ENCODE results near the gene ARHGAP30. TPM values are rescaled to one million over a fixed set of nuclear protein-coding genes. Genes with fewer than 3 reads are reported as not detected.

Gene ARHGAP30

DNA sequence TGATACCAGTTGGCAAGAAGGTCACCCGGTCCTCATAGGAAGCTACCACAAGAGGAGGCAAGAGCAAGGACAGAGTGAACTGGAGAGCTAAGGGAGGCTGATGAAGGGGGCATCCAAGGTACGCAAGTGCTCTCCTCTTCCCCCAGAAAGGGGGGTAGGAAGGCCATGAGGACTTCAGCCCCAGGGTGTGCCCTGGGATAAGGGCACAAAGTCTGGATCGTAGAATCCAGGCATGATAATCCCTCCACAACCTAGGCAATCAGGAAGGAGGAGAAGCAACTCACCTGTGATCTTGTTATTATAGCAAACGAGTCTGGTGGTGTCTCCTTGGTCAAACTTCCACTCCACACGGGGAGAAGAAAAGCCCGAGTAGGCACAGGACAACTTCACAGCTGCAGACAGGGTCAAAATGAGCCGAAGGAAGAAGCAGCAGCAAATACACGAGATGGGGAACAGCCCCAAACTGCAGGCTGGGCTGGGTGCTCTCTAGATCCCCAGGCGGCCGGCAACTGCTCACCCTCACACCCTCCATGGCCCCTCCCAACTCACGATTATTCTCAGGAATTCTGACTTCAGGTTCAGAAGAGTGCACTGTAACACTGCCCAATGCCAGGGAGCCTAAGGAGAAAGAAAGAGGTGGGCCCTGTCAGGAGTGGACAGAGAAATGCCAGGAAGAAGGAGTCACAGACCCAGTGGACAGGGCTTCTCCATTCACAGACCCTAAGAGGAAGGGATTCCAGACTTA is 68.8 kb downstream of the ARHGAP30 start:
- H3K9ac ChIP-seq (ENCODE audit: low read length): no peak overlapping the region
- H3K36me3 ChIP-seq (ENCODE audit: control insufficient read depth, insufficient read depth, low read length): peaks cover 10% of the 10 kb centered on the region
- H4K8ac ChIP-seq (ENCODE audit: low read depth, low read length): no peak overlapping the region
- H3K79me2 ChIP-seq (ENCODE audit: control insufficient read depth, insufficient read depth, low read length): peaks cover 18% of the 10 kb centered on the region
- H2BK5ac ChIP-seq (ENCODE audit: low read length): no peak overlapping the region
- no peak overlapping the region for H3K23ac ChIP-seq (ENCODE audit: low read length)
- no CpG with 5 or more reads among the region's 11 CpGs for whole genome bisulfite sequencing (ENCODE audit: extremely low coverage, insufficient coverage, low lambda C conversion rate)
- no peak overlapping the region for H3K4me3 ChIP-seq (ENCODE audit: low read length)
- H3K4ac ChIP-seq (ENCODE audit: low read depth, low read length): no peak overlapping the region
- H3K27me3 ChIP-seq (ENCODE audit: insufficient read depth, low read length, poor library complexity): no peaks in the 10 kb centered on the region
- H3K4me2 ChIP-seq (ENCODE audit: low read length): no peak overlapping the region
- H3K27ac ChIP-seq (ENCODE audit: low read depth, low read length): no peak overlapping the region
- no peak overlapping the region for H2BK15ac ChIP-seq (replicated peaks; ENCODE audit: low read depth)
- H4K5ac ChIP-seq (ENCODE audit: low read length): no peak overlapping the region
- H3K79me1 ChIP-seq (ENCODE audit: low read length): peaks cover 8% of the 10 kb centered on the region
- no peak overlapping the region for H3K56ac ChIP-seq (ENCODE audit: low read length)
- H3K18ac ChIP-seq (ENCODE audit: low read length): no peak overlapping the region
- no peak for DNase-seq
- H2BK120ac ChIP-seq (ENCODE audit: low read depth, low read length): no peak overlapping the region
- H3K4me1 ChIP-seq (ENCODE audit: control insufficient read depth, low read depth, low read length): no peaks in the 10 kb centered on the region
- no peak overlapping the region for H2AK5ac ChIP-seq (ENCODE audit: low read length)

DNA sequence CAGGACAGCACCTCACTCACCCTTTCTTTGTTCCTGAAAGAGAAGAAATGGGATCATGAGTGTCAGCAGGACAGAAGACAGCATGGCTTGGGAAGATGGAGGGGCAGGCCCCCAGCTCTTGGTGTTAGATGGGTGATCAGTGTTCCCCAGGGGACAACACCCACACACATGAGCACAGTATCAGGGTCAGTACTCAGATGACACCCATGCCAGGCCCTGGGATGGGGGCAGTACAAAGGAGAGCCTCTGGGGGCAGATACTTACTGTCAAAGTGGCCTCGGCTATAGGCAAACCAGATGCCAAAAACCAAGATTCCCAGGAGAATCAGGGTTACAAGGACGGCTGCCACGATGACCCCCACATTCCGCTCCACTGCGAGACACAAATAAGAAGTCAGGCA is 70.3 kb downstream of the ARHGAP30 start:
- no peak overlapping the region for H3K4me3 ChIP-seq (ENCODE audit: low read length)
- H3K4ac ChIP-seq (ENCODE audit: low read depth, low read length): no peak overlapping the region
- no peak overlapping the region for H3K27ac ChIP-seq (ENCODE audit: low read depth, low read length)
- H2BK5ac ChIP-seq (ENCODE audit: low read length): no peak overlapping the region
- peaks cover 10% of the 10 kb centered on the region for H3K36me3 ChIP-seq (ENCODE audit: control insufficient read depth, insufficient read depth, low read length)
- H3K23ac ChIP-seq (ENCODE audit: low read length): no peak overlapping the region
- no peak overlapping the region for H3K9ac ChIP-seq (ENCODE audit: low read length)
- H4K8ac ChIP-seq (ENCODE audit: low read depth, low read length): no peak overlapping the region
- no peaks in the 10 kb centered on the region for H3K27me3 ChIP-seq (ENCODE audit: insufficient read depth, low read length, poor library complexity)
- H3K79me2 ChIP-seq (ENCODE audit: control insufficient read depth, insufficient read depth, low read length): peaks cover 6% of the 10 kb centered on the region
- peaks cover 8% of the 10 kb centered on the region for H3K79me1 ChIP-seq (ENCODE audit: low read length)
- no peak overlapping the region for H2BK120ac ChIP-seq (ENCODE audit: low read depth, low read length)
- no peak overlapping the region for H3K18ac ChIP-seq (ENCODE audit: low read length)
- WGBS (ENCODE audit: extremely low coverage, insufficient coverage, low lambda C conversion rate): no CpG with 5 or more reads among the region's 5 CpGs
- H2BK15ac ChIP-seq (replicated peaks; ENCODE audit: low read depth): no peak overlapping the region
- H3K4me2 ChIP-seq (ENCODE audit: low read length): no peak overlapping the region
- H2AK5ac ChIP-seq (ENCODE audit: low read length): no peak overlapping the region
- no peak overlapping the region for H3K56ac ChIP-seq (ENCODE audit: low read length)
- H4K5ac ChIP-seq (ENCODE audit: low read length): no peak overlapping the region
- H3K4me1 ChIP-seq (ENCODE audit: control insufficient read depth, low read depth, low read length): no peaks in the 10 kb centered on the region
- no peak for DNase-seq

DNA sequence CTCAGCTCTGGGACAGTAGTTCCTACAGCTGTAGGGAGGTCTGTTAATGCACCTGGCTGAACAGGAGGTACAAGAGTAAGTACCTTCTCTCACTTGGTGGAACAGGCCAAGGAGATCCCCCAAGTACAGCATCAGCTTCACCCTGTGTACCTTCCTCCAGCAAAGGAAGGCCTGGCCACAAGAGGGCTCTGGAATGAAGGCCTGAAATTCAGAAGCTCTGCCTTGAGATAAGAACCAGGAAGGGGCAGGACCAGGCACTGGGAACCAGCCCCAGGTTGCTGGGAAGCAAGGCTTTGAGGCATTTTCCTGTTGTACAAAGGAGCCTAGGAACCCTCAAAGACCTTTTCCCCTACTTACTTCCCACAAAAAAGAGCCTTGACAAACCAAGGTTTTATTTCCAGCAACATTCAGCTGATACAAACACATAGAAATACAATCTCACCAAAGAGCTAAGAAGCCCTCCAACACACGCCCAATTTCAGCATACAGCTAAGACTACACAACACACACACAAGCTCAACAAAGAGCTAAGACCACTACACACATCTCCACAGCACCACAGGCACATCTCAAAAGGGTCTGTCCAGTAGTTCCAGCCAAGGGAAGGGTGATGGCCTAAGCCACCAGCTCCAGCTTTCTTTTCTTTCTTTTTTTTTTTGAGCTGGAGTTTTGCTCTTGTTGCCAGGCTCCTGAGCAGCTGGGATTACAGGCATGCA is 72.2 kb downstream of the ARHGAP30 start:
- Histone ChIP-seq H3K79me1 (ENCODE audit: low read length) (peaks cover 8% of the 10 kb centered on the region), H3K4me1 (ENCODE audit: control insufficient read depth, low read depth, low read length) (no peaks in the 10 kb centered on the region), H3K4ac (ENCODE audit: low read depth, low read length) (no peak overlapping the region), H3K27me3 (ENCODE audit: insufficient read depth, low read length, poor library complexity) (no peaks in the 10 kb centered on the region), H3K4me2 (ENCODE audit: low read length) (no peak overlapping the region), H3K56ac (ENCODE audit: low read length) (peak overlapping the region; percentile 17), H3K36me3 (ENCODE audit: control insufficient read depth, insufficient read depth, low read length) (peaks cover 10% of the 10 kb centered on the region), H4K8ac (ENCODE audit: low read depth, low read length) (no peak overlapping the region), H4K5ac (ENCODE audit: low read length) (no peak overlapping the region), H3K23ac (ENCODE audit: low read length) (no peak overlapping the region), H2BK5ac (ENCODE audit: low read length) (no peak overlapping the region), H3K18ac (ENCODE audit: low read length) (no peak overlapping the region), H2BK15ac (replicated peaks; ENCODE audit: low read depth) (no peak overlapping the region), H3K4me3 (ENCODE audit: low read length) (no peak overlapping the region), H3K27ac (ENCODE audit: low read depth, low read length) (no peak overlapping the region), H2BK120ac (ENCODE audit: low read depth, low read length) (no peak overlapping the region), H3K9ac (ENCODE audit: low read length) (no peak overlapping the region), H2AK5ac (ENCODE audit: low read length) (no peak overlapping the region), H3K79me2 (ENCODE audit: control insufficient read depth, insufficient read depth, low read length) (peaks cover 2% of the 10 kb centered on the region)
- peak; percentile 92 for DNase-seq
- no CpG with 5 or more reads among the region's 1 CpG for WGBS (ENCODE audit: extremely low coverage, insufficient coverage, low lambda C conversion rate)

Small RNA genes lying within 50 kb of the gene (small RNA-seq; reads per million reads assigned to genes)
- not detected for gene AL591806.2 (ENCODE audit: insufficient read depth)
